Activated naive CD8-positive, alpha-beta T cell (primary cell): Measurements from ENCODE around the gene HES4.

Experiments used
- H3K27ac Mint-ChIP-seq: one replicate; pipeline ENCODE4 v1.8.0; 2021; ENCODE audit warnings: mixed read lengths
- H3K27me3 Mint-ChIP-seq: one replicate; pipeline ENCODE4 v1.8.0; 2021; ENCODE audit warnings: mixed read lengths
- H3K36me3 Mint-ChIP-seq: one replicate; pipeline ENCODE4 v1.8.0; 2021; ENCODE audit warnings: mixed read lengths
- H3K4me1 Mint-ChIP-seq: one replicate; pipeline ENCODE4 v1.8.0; 2021; ENCODE audit warnings: low read depth, mixed read lengths
- H3K4me3 Mint-ChIP-seq: one replicate; pipeline ENCODE4 v1.8.0; 2021; ENCODE audit warnings: mild to moderate bottlenecking, mixed read lengths
- H3K9me3 Mint-ChIP-seq: one replicate; pipeline ENCODE4 v1.8.0; 2021; ENCODE audit warnings: low read depth, mixed read lengths

Gene HES4

DNA sequence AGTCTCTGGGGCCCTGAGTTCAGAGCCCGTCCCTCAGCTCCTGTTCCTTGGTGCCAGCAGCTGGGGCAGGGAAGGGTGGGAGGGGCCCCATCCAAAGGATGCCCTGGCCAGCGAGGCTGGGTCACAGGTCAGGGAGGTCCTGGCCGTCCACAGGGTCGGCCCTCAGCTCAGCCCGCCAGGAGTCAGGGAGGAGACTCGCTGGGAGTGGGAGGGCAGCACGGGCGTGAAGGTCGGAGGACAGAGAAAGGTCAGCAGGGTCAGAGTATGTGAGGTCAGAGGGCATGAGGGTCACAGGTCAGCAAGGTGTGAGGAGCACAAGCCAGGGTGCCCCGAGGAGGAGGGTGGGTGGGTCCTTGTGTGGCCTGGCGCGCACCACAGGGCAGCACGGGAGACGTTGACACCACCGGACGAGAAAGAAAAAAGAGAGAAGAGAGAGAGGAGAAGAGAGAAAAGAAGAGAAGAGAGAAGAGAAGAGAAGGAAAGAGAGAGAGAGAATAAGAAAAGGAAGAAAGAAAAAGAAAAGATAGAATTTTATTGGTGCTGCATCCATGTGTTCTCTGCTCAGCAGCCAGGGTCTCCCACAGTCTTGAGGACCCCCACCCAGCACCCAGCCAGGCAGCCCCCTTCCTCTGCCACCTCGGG, 25.1 kb downstream of the HES4 start:
- Mint-ChIP-seq H3K27me3 (peaks cover 7% of the 10 kb centered on the region), H3K4me1 (peaks cover 3% of the 10 kb centered on the region), H3K36me3 (no peaks in the 10 kb centered on the region), H3K9me3 (no peaks in the 10 kb centered on the region), H3K4me3 (no peak overlapping the region), H3K27ac (no peak overlapping the region)

DNA sequence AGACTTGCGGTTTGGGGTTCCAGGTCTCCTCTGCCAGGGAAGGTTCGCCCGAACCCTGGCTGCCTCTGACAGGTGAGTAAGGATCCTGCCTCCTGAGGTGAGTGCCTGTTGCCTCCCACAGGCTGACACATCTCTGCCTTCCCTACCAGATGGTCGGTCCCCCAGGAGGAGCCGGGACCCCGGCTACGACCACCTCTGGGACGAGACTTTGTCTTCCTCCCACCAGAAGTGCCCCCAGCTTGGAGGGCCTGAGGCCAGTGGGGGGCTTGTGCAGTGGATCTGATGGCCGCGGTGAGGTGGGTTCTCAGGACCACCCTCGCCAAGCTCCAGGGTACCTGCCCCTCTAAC, 25.6 kb downstream of the HES4 start:
- H3K27ac Mint-ChIP-seq = no peak overlapping the region
- no peaks in the 10 kb centered on the region for H3K9me3 Mint-ChIP-seq
- peaks cover 3% of the 10 kb centered on the region for H3K4me1 Mint-ChIP-seq
- H3K36me3 Mint-ChIP-seq = no peaks in the 10 kb centered on the region
- no peak overlapping the region for H3K4me3 Mint-ChIP-seq
- H3K27me3 Mint-ChIP-seq = peaks cover 10% of the 10 kb centered on the region

DNA sequence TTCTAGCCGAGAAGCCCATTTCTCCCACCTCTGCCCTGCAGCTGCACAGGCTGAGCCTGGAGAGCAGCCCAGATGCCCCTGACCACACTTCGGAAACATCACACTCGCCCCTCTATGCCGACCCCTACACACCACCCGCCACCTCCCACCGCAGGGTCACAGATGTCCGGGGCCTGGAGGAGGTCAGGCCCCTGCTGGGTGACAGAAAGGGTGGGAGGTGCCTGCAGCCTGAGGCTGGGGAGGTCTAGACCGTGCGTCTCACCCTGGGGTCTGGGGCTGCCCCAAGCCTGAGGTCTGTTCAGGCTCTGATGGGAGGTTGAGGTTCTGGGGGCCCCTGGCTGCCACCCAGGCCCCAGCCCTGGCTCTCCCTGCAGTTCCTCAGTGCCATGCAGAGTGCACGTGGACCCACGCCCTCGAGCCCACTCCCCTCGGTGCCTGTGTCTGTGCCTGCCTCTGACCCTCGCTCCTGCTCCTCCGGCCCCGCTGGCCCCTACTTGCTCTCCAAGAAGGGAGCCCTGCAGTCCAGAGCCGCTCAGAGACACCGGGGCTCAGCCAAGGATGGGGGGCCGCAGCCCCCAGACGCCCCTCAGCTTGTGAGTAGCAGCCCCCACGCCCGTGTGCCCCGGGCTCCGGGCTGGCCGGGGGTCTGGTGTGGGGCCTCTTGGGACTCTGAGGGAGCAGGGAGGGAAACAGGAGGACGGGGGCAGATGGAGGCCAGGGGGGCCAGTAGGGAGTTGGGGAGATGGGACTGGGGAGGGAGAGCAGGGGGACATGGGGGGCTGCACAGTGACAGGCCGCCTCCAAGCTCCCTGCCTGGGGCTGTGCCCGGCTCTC, 26.2 kb downstream of the HES4 start:
- no peak overlapping the region for H3K4me3 Mint-ChIP-seq
- no peaks in the 10 kb centered on the region for H3K9me3 Mint-ChIP-seq
- peaks cover 3% of the 10 kb centered on the region for H3K4me1 Mint-ChIP-seq
- H3K36me3 Mint-ChIP-seq = no peaks in the 10 kb centered on the region
- no peak overlapping the region for H3K27ac Mint-ChIP-seq
- H3K27me3 Mint-ChIP-seq = peaks cover 10% of the 10 kb centered on the region

DNA sequence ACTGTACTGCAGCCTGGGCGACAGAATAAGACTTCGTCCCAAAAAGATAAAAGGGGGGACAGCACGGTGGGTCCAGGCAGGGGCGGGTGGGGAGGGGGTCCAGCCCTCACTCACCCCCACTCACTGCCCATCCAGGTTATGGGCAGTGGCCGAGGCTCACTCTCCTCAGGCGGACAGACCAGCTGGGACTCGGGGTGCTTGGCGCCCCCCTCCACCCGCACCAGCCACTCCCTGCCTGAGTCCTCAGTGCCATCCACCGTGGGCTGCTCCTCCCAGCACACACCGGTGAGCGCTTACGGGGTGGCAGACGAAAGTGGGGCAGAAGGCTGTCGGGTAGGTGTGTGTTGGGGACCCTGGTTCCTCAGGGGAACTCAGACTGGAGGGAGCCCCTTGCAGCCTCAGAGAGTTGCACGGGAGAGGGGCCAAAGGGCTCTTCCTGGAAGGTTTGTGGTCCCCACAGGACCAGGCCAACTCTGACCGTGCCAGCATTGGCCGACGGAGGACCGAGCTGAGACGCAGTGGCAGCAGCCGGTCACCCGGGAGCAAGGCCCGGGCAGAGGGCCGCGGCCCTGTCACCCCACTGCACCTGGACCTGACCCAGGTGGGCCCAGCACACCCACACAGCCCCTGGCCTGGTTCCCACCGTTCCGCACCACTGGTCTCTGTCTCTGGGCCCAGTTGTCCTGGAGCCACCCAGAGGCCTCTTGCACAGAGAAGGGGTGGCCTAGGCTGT, 27.0 kb downstream of the HES4 start:
- no peak overlapping the region for H3K4me3 Mint-ChIP-seq
- no peak overlapping the region for H3K27ac Mint-ChIP-seq
- peaks cover 8% of the 10 kb centered on the region for H3K27me3 Mint-ChIP-seq
- H3K36me3 Mint-ChIP-seq = no peaks in the 10 kb centered on the region
- no peaks in the 10 kb centered on the region for H3K9me3 Mint-ChIP-seq
- no peaks in the 10 kb centered on the region for H3K4me1 Mint-ChIP-seq

DNA sequence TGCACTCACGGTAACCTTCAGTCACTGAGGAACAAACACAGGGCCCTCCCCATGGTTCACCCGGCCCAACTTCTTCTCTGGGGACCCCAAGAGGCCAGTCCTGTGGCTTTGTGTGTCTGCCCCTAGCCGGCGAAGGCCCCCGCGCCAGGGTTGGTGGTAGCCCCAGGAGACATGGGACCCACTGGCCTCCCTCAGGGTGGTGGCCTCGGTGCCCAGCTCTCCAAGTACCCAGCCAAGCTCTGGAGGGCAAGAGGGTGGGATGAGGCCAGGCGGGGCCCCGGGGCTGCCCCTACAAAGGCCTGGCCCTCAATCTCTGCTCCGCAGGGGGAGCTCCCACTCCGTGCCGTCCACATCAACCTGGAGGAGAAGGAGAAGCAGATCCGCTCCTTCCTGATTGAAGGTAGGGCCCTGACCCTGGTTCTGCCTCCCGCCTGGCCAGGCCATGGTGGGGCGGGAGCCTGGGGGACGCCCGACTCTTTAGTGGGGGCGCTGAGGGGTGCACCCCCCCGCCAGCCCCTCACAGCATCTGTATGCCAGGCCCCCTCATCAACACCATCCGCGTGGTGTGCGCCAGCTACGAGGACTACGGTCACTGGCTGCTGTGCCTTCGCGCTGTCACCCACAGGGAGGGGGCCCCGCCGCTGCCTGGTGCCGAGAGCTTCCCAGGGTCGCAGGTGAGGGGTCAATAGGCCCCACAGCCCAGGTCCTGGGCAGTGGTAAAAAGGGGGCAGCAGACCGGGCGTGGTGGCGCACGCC, 28.0 kb downstream of the HES4 start:
- H3K9me3 Mint-ChIP-seq = no peaks in the 10 kb centered on the region
- H3K27me3 Mint-ChIP-seq = peaks cover 8% of the 10 kb centered on the region
- H3K4me3 Mint-ChIP-seq = no peak overlapping the region
- H3K4me1 Mint-ChIP-seq = peaks cover 3% of the 10 kb centered on the region
- no peak overlapping the region for H3K27ac Mint-ChIP-seq
- H3K36me3 Mint-ChIP-seq = no peaks in the 10 kb centered on the region

DNA sequence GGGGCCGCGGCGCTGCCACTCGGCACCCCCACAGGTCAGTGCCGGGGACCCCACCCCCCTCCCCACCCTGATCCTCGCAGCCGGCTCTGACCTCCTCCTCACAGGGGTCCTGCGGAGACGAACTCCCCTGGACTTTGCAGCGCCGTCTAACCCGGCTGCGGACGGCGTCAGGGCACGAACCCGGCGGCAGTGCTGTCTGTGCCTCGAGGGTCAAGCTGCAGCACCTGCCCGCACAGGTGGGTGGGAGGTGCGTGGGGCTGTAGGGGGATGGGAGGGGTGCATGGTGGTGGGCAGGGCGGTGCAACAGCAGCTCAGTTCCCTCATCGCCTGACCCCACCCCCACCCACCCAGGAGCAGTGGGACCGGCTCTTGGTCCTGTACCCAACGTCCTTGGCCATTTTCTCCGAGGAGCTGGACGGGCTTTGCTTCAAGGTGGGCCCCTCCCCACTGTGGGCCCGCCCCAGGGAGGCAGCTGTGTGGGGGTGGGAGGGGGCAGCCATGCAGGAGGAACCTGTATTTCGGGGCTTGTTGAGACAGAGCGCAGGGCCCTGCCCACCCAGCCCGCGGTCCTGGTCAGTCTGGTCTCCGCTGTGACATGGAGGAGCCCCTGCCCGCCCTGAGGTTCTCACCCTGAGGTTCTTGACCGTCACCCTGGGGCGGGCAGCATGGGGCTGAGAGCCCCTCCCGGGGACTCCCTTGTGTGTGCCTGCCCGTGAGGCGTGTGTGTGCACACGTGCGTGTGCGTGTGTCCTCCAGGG, 28.7 kb downstream of the HES4 start:
- Mint-ChIP-seq H3K9me3 (no peaks in the 10 kb centered on the region), H3K4me3 (no peak overlapping the region), H3K36me3 (no peaks in the 10 kb centered on the region), H3K27ac (no peak overlapping the region), H3K27me3 (peaks cover 8% of the 10 kb centered on the region), H3K4me1 (peaks cover 3% of the 10 kb centered on the region)

DNA sequence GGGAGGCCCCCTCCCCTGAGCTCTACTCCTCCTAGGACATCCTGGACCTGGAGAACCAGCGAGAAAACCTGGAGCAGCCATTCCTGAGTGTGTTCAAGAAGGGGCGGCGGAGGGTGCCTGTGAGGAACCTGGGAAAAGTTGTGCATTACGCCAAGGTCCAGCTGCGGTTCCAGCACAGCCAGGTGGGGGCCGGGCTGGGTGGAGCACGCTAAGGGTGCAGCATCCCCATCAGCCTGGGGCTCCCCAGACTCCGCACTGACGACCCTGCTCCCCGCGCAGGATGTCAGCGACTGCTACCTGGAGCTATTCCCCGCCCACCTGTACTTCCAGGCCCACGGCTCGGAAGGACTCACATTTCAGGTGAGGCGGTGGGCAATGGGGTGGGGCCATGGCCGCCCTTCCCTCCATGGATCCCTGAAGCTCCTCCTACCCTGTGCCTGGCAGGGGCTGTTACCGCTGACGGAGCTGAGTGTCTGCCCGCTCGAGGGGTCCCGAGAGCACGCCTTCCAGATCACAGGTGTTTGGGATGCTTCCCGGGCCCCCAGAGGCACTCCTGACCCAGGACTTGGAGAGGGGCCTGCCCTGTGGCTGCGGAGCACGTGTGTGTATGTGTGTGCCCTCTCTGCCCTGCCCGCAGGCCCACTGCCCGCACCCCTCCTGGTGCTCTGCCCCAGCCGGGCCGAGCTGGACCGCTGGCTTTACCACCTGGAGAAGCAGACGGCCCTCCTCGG, 29.5 kb downstream of the HES4 start:
- Mint-ChIP-seq H3K27ac (no peak overlapping the region), H3K4me1 (peaks cover 3% of the 10 kb centered on the region), H3K36me3 (no peaks in the 10 kb centered on the region), H3K9me3 (no peaks in the 10 kb centered on the region), H3K27me3 (peaks cover 5% of the 10 kb centered on the region), H3K4me3 (no peak overlapping the region)

DNA sequence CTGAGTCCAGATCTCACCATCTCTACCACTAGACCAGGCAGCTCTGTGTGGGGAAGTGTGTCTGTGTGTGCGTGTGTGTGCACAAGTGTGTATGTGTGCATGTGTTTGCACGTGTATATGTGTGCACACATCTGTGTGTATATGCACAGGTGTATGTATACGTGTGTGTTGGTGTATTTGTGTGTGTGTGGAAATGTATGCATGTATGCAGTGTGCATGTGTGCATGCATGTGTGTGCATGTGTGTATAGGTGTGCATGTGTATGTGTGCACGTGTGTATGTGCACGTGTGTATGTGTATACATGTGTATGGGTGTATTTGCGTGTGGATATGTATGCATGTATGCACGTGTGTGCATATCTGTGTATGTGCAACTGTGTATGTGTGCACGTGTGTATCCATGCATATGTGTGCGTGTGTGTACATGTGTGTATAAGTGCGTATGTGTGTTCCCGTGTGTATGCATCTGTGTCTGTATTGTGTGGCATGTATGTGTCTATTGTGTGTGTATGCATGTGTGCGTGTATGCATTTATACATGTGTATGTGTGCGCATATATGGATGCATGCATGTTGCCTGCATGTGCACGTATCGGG, 30.5 kb downstream of the HES4 start:
- Mint-ChIP-seq H3K4me1 (peaks cover 3% of the 10 kb centered on the region), H3K4me3 (no peak overlapping the region), H3K36me3 (no peaks in the 10 kb centered on the region), H3K27ac (no peak overlapping the region), H3K27me3 (peaks cover 3% of the 10 kb centered on the region), H3K9me3 (no peaks in the 10 kb centered on the region)

DNA sequence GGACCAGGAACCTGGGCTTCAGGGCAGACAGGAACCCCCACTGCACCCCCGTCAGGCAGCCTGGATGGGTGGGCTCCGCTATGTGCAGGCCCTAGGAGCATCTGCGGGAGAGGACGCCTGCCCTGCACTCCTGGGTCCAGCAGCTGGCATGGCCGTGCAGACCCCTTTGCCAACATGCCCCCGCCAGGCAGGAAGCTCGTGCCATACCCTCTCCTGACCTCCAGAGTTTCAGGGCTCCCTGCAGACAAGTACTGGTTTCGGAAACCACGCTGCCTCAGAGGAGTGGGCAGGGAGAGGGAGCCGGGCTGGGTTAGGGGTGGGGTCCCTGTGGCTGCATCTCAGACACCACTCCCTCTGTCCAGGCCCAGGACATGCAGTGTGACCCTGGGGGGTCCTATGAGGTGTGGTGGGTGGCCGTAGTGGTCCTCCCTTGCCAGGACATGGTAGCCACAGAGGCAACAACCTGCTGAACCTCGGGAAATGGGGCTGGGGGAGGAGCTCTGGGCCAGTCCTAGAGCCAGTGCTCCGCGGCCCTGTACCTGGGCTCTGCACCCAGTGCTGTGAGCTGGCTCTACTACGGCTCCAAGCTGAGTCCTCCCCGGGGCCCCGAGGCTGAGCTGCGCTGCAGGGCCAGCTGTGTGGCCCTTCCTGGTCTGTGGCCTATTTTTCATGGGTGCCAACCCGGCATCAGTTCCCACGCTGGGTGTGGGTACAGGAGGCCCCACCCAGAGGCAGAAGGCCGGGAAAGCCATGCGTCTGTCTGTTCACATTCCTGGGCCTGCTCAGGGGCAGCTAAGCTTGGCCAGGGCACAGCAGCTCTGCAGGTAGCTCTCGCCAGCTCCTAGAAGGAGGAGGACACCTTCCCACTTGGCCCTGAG, 32.2 kb downstream of the HES4 start:
- Mint-ChIP-seq H3K4me1 (peaks cover 3% of the 10 kb centered on the region), H3K27me3 (peaks cover 3% of the 10 kb centered on the region), H3K9me3 (no peaks in the 10 kb centered on the region), H3K36me3 (no peaks in the 10 kb centered on the region), H3K27ac (no peak overlapping the region), H3K4me3 (no peak overlapping the region)

DNA sequence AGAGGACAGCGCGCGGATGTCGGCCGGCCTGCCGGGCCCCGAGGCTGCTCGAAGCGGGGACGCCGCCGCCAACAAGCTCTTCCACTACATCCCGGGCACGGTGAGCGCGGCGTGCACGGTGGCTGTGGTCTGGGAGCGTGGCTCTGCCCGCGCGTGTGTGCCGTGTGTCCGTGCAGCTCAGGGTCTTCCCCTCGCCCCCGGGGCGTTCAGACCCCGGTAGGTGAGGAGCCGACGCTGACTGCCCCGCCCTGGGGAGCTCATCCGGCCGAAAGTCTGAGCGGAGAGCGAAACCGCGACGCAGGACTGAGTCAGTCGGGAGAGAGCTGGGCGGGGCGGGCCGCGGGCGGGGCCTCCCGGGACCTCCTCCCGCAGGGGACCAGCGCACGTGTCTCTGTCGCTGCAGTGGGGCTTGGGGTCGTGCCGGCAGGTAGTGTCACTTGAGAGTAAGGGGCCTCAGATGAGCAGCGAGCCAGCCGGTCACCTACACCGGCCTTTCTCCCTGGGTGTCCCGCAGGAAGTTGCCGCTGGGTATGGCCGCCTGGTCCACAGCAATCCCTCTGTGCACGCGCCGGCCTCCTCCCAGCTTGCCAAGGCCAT, 33.1 kb downstream of the HES4 start:
- peaks cover 3% of the 10 kb centered on the region for H3K27me3 Mint-ChIP-seq
- H3K27ac Mint-ChIP-seq = no peak overlapping the region

DNA sequence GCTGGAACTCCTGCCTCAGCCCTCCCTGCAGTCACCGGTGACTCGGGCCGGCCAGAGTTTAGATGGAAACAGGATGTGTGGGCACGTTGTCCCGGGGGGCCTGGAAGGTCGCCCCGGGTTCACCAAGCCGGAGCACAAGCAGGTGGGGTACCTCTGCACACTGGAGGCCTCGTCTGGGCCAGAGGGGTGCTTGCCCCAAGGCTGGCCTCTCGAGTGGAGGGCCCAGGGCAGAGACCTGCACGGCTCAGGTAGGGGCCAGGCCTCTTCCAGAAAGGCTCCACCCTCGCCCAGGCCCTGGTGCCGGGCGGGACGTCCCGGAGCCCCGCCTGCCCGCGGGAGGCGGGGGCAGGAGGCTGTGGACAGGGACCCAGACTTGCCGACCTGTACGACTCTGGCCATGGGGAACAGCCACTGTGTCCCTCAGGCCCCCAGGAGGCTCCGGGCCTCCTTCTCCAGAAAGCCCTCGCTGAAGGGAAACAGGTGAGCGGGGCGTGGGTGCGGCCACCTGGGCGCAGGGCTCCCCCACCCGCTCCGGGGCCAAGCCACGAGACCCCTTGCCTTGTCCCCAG, 33.7 kb downstream of the HES4 start, which contains the start of gene PLEKHN1:
TSS of gene PLEKHN1 (plus strand) at position 348 of the 569 bp plus-strand sequence. CDS start at position 398, 50 bp downstream.
- Mint-ChIP-seq H3K4me1 (peaks cover 5% of the 10 kb centered on the region), H3K27ac (no peak within 1 kb of the TSS), H3K9me3 (no peaks in the 10 kb centered on the region), H3K36me3 (no peaks in the 10 kb centered on the region), H3K27me3 (peaks cover 3% of the 10 kb centered on the region), H3K4me3 (peak within 1 kb of the TSS; percentile 79)

More for the DNA sequence above, 33.1 kb downstream of the HES4 start:
- H3K4me3 Mint-ChIP-seq = peak overlapping the region; percentile 79
- H3K9me3 Mint-ChIP-seq = no peaks in the 10 kb centered on the region
- peaks cover 5% of the 10 kb centered on the region for H3K4me1 Mint-ChIP-seq
- H3K36me3 Mint-ChIP-seq = no peaks in the 10 kb centered on the region

DNA sequence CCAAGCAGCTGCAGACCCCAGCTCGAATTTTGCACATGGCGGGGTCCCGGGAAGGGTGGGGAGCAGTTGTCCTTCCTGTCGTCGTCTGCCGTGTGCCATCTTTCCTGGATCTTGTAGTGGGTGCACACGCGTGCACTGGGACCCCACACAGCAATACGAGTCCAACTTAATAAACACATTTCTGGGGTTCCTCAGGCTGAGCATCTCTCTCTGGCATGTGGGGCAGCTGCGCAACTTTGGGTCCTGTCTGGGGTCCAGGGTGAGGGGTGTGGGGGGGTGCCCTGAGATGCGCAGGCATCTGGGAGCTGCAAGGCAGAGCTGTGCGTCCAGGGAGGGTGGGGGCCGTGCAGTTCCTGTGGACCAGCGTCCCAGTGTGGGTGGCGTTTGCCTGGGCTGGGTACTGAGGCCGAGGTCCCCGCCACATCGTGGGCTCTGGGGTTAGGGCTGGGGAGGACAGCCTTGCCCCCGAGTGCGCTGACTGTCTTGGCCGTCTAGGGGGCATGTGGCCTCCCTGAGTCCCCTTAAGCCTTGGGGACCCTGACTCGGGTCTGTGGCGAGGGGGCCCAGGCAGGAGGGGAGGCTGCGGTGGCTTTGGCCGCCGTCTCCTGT, 34.3 kb downstream of the HES4 start:
- H3K4me3 Mint-ChIP-seq = no peak overlapping the region
- H3K27ac Mint-ChIP-seq = no peak overlapping the region
- H3K27me3 Mint-ChIP-seq = peaks cover 3% of the 10 kb centered on the region
- no peaks in the 10 kb centered on the region for H3K36me3 Mint-ChIP-seq
- H3K9me3 Mint-ChIP-seq = no peaks in the 10 kb centered on the region
- peaks cover 5% of the 10 kb centered on the region for H3K4me1 Mint-ChIP-seq
